H1 (cell line): ENCODE data around the gene PPP1CB. TPM values are rescaled to one million over a fixed set of nuclear protein-coding genes. Genes with fewer than 3 reads are reported as not detected.

Experiments used
- CTCF ChIA-PET: fragments of 300-600 bp; sonication (Branson Sonifier 250); formaldehyde crosslinking; loops from one replicate; lab custom pipeline; 2021; ENCODE audit not compliant: partially characterized antibody; lab: Charles Lee
- POLR2A ChIA-PET: fragments of 300-600 bp; sonication (Branson Sonifier 250); formaldehyde crosslinking; loops from one replicate; lab custom pipeline; 2021; ENCODE audit warnings: inconsistent platforms; ENCODE audit not compliant: partially characterized antibody; lab: Charles Lee
- DNase-seq, 2 experiments: peaks; one replicate each; pipeline versions ENCODE4 v3.0.0 to v3.0.0-alpha.2; 2010 to 2022; ENCODE audit warnings: low spot score in 2 of 2, low read depth in 1 of 2, mixed read lengths in 1 of 2
- FAIRE-seq: peaks from 2 replicates; lab custom pipeline; 2011; peaks lifted over from hg19 to GRCh38; lab: Jason Lieb, UNC
- H2AFZ ChIP-seq: 2 replicates; pipeline ENCODE4 v1.8.1; 2012; ENCODE audit warnings: low read length, inconsistent platforms
- H2AK5ac ChIP-seq: 2 replicates; pipeline ENCODE4 v1.6.1; 2013; ENCODE audit warnings: low read depth, low read length
- H2BK120ac ChIP-seq: replicated peaks from 2 replicates; pipeline ENCODE3; 2013; ENCODE audit warnings: low read depth, low read length, inconsistent platforms
- H2BK12ac ChIP-seq: 2 replicates; pipeline ENCODE4 v1.6.1; 2013; ENCODE audit warnings: low read depth, low read length
- H2BK15ac ChIP-seq: 2 replicates; pipeline ENCODE4 v1.6.1; 2013; ENCODE audit warnings: low read length
- H2BK20ac ChIP-seq: 2 replicates; pipeline ENCODE4 v1.6.1; 2013; ENCODE audit warnings: low read length
- H2BK5ac ChIP-seq: 2 replicates; pipeline ENCODE4 v1.6.1; 2013; ENCODE audit warnings: low read depth, low read length
- H3K14ac ChIP-seq: 2 replicates; pipeline ENCODE4 v1.6.1; 2013; ENCODE audit warnings: inconsistent platforms; ENCODE audit not compliant: insufficient read length
- H3K18ac ChIP-seq: 2 replicates; pipeline ENCODE4 v1.6.1; 2013; ENCODE audit warnings: low read length; ENCODE audit errors: extremely low read depth
- H3K23ac ChIP-seq: 2 replicates; pipeline ENCODE4 v1.6.1; 2013; ENCODE audit warnings: inconsistent platforms; ENCODE audit not compliant: insufficient read length
- H3K23me2 ChIP-seq: 2 replicates; pipeline ENCODE4 v1.6.1; 2013; ENCODE audit warnings: low read depth, low read length
- H3K27ac ChIP-seq: 2 replicates; pipeline ENCODE4 v1.6.1; 2011; ENCODE audit warnings: low read depth, low read length, inconsistent platforms
- H3K27me3 ChIP-seq, 4 experiments: replicated peaks in 1 of 4; 1 replicate in 1 of 4; 2 replicates in 3 of 4; pipeline versions ENCODE4 v1.6.1 to v1.8.1; 2011 to 2013; ENCODE audit warnings: low read length in 3 of 4, mild to moderate bottlenecking in 3 of 4, inconsistent platforms in 2 of 4, mixed read lengths in 2 of 4, moderate library complexity in 1 of 4; ENCODE audit not compliant: control insufficient read depth in 3 of 4, insufficient read depth in 3 of 4; ENCODE audit errors: extremely low read depth in 1 of 4
- H3K36me3 ChIP-seq, 4 experiments: 2 replicates each; pipeline versions ENCODE4 v1.6.1 to v1.8.1; 2011 to 2013; ENCODE audit warnings: mild to moderate bottlenecking in 4 of 4, low read length in 3 of 4, moderate library complexity in 2 of 4, control low read depth in 1 of 4, inconsistent platforms in 1 of 4; ENCODE audit not compliant: insufficient read depth in 4 of 4, control insufficient read depth in 2 of 4
- H3K4ac ChIP-seq: replicated peaks from 2 replicates; pipeline ENCODE3; 2013; ENCODE audit warnings: low read length, low read depth, mixed read lengths, inconsistent platforms; ENCODE audit not compliant: insufficient read length
- H3K4me1 ChIP-seq, 4 experiments: replicated peaks in 1 of 4; 1 replicate in 1 of 4; 2 replicates in 3 of 4; pipeline versions ENCODE4 v1.6.1 to v1.8.1; 2011 to 2013; ENCODE audit warnings: low read length in 3 of 4, inconsistent platforms in 2 of 4, mixed read lengths in 1 of 4; ENCODE audit not compliant: insufficient read depth in 4 of 4, control insufficient read depth in 3 of 4
- H3K4me2 ChIP-seq, 2 experiments: 2 replicates each; pipeline versions ENCODE4 v1.6.1 to v1.8.1; 2011 to 2013; ENCODE audit warnings: low read depth in 2 of 2, low read length in 2 of 2, control low read depth in 1 of 2, inconsistent platforms in 1 of 2, mild to moderate bottlenecking in 1 of 2; ENCODE audit not compliant: insufficient read depth in 1 of 2
- H3K4me3 ChIP-seq, 4 experiments: fragments of 200-600, 300-600 bp in 1 of 4; sonication (generic), shearing (Covaris generic), sonication (Bioruptor Twin) in 1 of 4; 2 replicates each; pipeline versions ENCODE4 v1.5.1 to v1.8.1; 2011 to 2016; ENCODE audit warnings: low read length in 4 of 4, low read depth in 3 of 4, control low read depth in 2 of 4, inconsistent platforms in 2 of 4, mild to moderate bottlenecking in 2 of 4, mixed read lengths in 1 of 4, moderate library complexity in 1 of 4; ENCODE audit not compliant: insufficient read depth in 2 of 4; ENCODE audit errors: extremely low read depth in 1 of 4
- H3K56ac ChIP-seq: replicated peaks from 2 replicates; pipeline ENCODE3; 2013; ENCODE audit warnings: low read depth, mild to moderate bottlenecking, mixed read lengths, low read length, inconsistent platforms; ENCODE audit not compliant: insufficient read length
- H3K79me1 ChIP-seq: 2 replicates; pipeline ENCODE4 v1.6.1; 2013; ENCODE audit warnings: low read depth, low read length, control low read depth
- H3K79me2 ChIP-seq, 2 experiments: 2 replicates each; pipeline versions ENCODE4 v1.6.1 to v1.8.1; 2012 to 2013; ENCODE audit warnings: low read length in 2 of 2, mild to moderate bottlenecking in 2 of 2, inconsistent platforms in 1 of 2; ENCODE audit not compliant: insufficient read depth in 2 of 2, control insufficient read depth in 1 of 2
- H3K9ac ChIP-seq, 4 experiments: replicated peaks in 1 of 4; 1 replicate in 1 of 4; 2 replicates in 3 of 4; pipeline versions ENCODE4 v1.6.1 to v1.8.1; 2011 to 2013; ENCODE audit warnings: low read depth in 3 of 4, low read length in 3 of 4, control low read depth in 2 of 4, mild to moderate bottlenecking in 2 of 4, moderate library complexity in 2 of 4, inconsistent platforms in 1 of 4; ENCODE audit errors: extremely low read depth in 1 of 4
- H3K9me3 ChIP-seq, 2 experiments: 2 replicates each; pipeline versions ENCODE4 v1.6.1 to v1.8.1; 2012 to 2013; ENCODE audit warnings: mild to moderate bottlenecking in 2 of 2, moderate library complexity in 2 of 2, control low read depth in 1 of 2, inconsistent platforms in 1 of 2, low read depth in 1 of 2, low read length in 1 of 2, mixed read lengths in 1 of 2; ENCODE audit not compliant: insufficient read depth in 2 of 2
- H4K20me1 ChIP-seq, 2 experiments: replicated peaks in 1 of 2; 2 replicates each; pipeline versions ENCODE3 to v1.8.1; 2011 to 2013; ENCODE audit warnings: inconsistent platforms in 2 of 2, low read length in 2 of 2, mild to moderate bottlenecking in 1 of 2; ENCODE audit not compliant: insufficient read depth in 2 of 2, control insufficient read depth in 1 of 2
- H4K5ac ChIP-seq: 2 replicates; pipeline ENCODE4 v1.6.1; 2013; ENCODE audit warnings: low read length, low read depth, mixed read lengths, inconsistent platforms; ENCODE audit not compliant: insufficient read length
- H4K8ac ChIP-seq: 2 replicates; pipeline ENCODE4 v1.8.0; 2013; ENCODE audit warnings: mild to moderate bottlenecking, moderate library complexity, low read length, inconsistent platforms; ENCODE audit not compliant: insufficient read depth; ENCODE audit errors: extremely low read depth
- H4K91ac ChIP-seq: replicated peaks from 2 replicates; pipeline ENCODE3; 2013; ENCODE audit warnings: low read length, mixed read lengths, inconsistent platforms; ENCODE audit not compliant: insufficient read length
- BRCA1 ChIP-seq: IDR thresholded peaks from 2 replicates; pipeline ENCODE4 v1.6.1; 2012; ENCODE audit warnings: low read depth, low read length, improper control_type of control experiment
- JUND ChIP-seq: IDR thresholded peaks from 2 replicates; pipeline ENCODE4 v1.6.1; 2011; ENCODE audit warnings: mild to moderate bottlenecking, improper control_type of control experiment, low read length
- KDM4A ChIP-seq: IDR thresholded peaks from one replicate; pipeline ENCODE4 v1.7.1; 2012; ENCODE audit warnings: low read depth, mild to moderate bottlenecking, moderate library complexity, low read length, inconsistent platforms; ENCODE audit not compliant: severe bottlenecking
- NANOG ChIP-seq: IDR thresholded peaks from 2 replicates; pipeline ENCODE4 v1.6.1; 2011; ENCODE audit warnings: low read length, low read depth, mild to moderate bottlenecking, inconsistent platforms; ENCODE audit not compliant: insufficient read depth, poor library complexity, severe bottlenecking
- PHF8 ChIP-seq: fragments of 200-600 bp; sonication (generic); conservative IDR thresholded peaks from 2 replicates; pipeline ENCODE4 v1.7.1; 2012; ENCODE audit warnings: low read depth, mild to moderate bottlenecking, inconsistent platforms, low read length, moderate library complexity
- POLR2AphosphoS5 ChIP-seq: IDR thresholded peaks from 2 replicates; pipeline ENCODE4 v1.6.1; 2011; ENCODE audit warnings: low read depth, low read length
- RNF2 ChIP-seq: fragments of 200-900, 300-1000 bp; sonication (generic); IDR thresholded peaks from 2 replicates; pipeline ENCODE4 v1.7.1; 2016; ENCODE audit warnings: borderline replicate concordance, low read depth, mild to moderate bottlenecking, antibody characterized with exemption, low read length; ENCODE audit not compliant: poor library complexity, severe bottlenecking; ENCODE audit errors: missing control alignments
- SP1 ChIP-seq: IDR thresholded peaks from 2 replicates; pipeline ENCODE4 v1.6.1; 2011; ENCODE audit warnings: low read depth, low read length
- SUZ12 ChIP-seq: fragments of 200-600 bp; sonication (generic); IDR thresholded peaks from 2 replicates; pipeline ENCODE4 v1.6.1; 2012; ENCODE audit warnings: mild to moderate bottlenecking, inconsistent platforms, low read length, moderate library complexity, mixed read lengths
- WGBS, 2 experiments: shearing (Covaris generic) in 1 of 2; methylation state at CpG; one replicate each; pipeline versions ENCODE4 v1.1.6 to v1.1.7; 2013 to 2015; ENCODE audit warnings: low lambda C conversion rate in 2 of 2, mixed read lengths in 2 of 2, inconsistent platforms in 1 of 2, low coverage in 1 of 2, missing lambda C conversion rate in 1 of 2; ENCODE audit not compliant: insufficient replicate concordance in 2 of 2, insufficient coverage in 1 of 2, insufficient read length in 1 of 2; ENCODE audit errors: extremely low coverage in 1 of 2, missing lambda C conversion rate in 1 of 2; 5-methylcytosine and 5-hydroxymethylcytosine counted together
- polyA plus RNA-seq, 7 experiments: library from polyadenylated mRNA; depleted of rRNA in 3 of 7; stranded (reverse) in 5 of 7; unstranded in 2 of 7; fragments of >200 nt in 5 of 7; fragments of 200-250 nt in 2 of 7; gene quantifications; 1 replicate in 5 of 7; 2 replicates in 1 of 7; 4 replicates in 1 of 7; pipeline versions ENCODE4 v1.2.1 to v1.2.3, GENCODE V29; 2011 to 2013; ENCODE audit warnings: missing spikeins in 2 of 7, mixed read lengths in 2 of 7
- total RNA-seq: library from RNA; stranded (reverse); fragmentation: NEBNext Ultra II Directional; extraction: Animal tissue kit (Norgen Biotek cat#: 25700); gene quantifications from 2 replicates; pipeline ENCODE4 v1.2.1, GENCODE V29; 2021
- TF ChIP-seq, protein P1 (sequence below): IDR thresholded peaks from 2 replicates; pipeline ENCODE4 v1.6.1; 2012; ENCODE audit warnings: inconsistent platforms

The PPP1CB gene
- total and polyA plus RNA-seq, 2 of the 8 experiments (the other 6 are each of a cell fraction or from before 2014, with no cell fraction given), result 30.7 to 158 TPM

- H2BK5ac ChIP-seq, result no peak overlapping the region
- peaks cover 11 to 14% of the 10 kb centered on the region in 2 experiments for H4K20me1 ChIP-seq
- H2AK5ac ChIP-seq, result no peak overlapping the region
- H3K4me1 ChIP-seq, result peaks cover 0 to 2% (median 0%) of the 10 kb centered on the region in 4 experiments; a peak in 1 of 7 replicates
- no peak overlapping the region for H4K91ac ChIP-seq
- H3K18ac ChIP-seq, result no peak overlapping the region
- H3K36me3 ChIP-seq, result peaks cover 0 to 10% (median 1%) of the 10 kb centered on the region in 4 experiments; a peak in 4 of 8 replicates
- H3K79me1 ChIP-seq, result peaks cover 2% of the 10 kb centered on the region; the same call in 1 of the 2 replicates
- no peak overlapping the region for H3K9ac ChIP-seq
- CTCF ChIA-PET, result interaction anchor here (1.6 kb wide), 1 partner anchor 167 kb away, joined by 10 read pairs; no protein-coding TSS in a partner anchor
- POLR2A ChIA-PET, result interaction anchor here (0.9 to 3.1 kb wide), 3 partner anchors 8 to 13 kb away, joined by 3 to 15 read pairs (median 3); partner anchors contain the start of gene PPP1CB
- H2BK15ac ChIP-seq, result no peak overlapping the region
- no peak overlapping the region for H3K4me2 ChIP-seq
- FAIRE-seq, result no peak
- no peak overlapping the region for H4K8ac ChIP-seq
- H3K27ac ChIP-seq, result no peak overlapping the region
- H3K9me3 ChIP-seq, result no peaks in the 10 kb centered on the region
- no peak overlapping the region for H2AFZ ChIP-seq
- H3K56ac ChIP-seq, result no peak overlapping the region
- no peak overlapping the region for H3K14ac ChIP-seq
- DNase-seq, result no peak
- H3K4ac ChIP-seq, result no peak overlapping the region
- H3K23me2 ChIP-seq, result no peaks in the 10 kb centered on the region
- H2BK120ac ChIP-seq, result no peak overlapping the region
- no peak overlapping the region for H3K4me3 ChIP-seq
- no peaks in the 10 kb centered on the region for H3K27me3 ChIP-seq
- H2BK20ac ChIP-seq, result no peak overlapping the region
- no peak overlapping the region for H3K23ac ChIP-seq
- H4K5ac ChIP-seq, result no peak overlapping the region
- WGBS, 2 experiments, result 90% methylated on average over 3 of the region's 3 CpGs; no CpG with 5 or more reads in 1 of the 2 experiments
- TF ChIP-seq, protein P1, sequence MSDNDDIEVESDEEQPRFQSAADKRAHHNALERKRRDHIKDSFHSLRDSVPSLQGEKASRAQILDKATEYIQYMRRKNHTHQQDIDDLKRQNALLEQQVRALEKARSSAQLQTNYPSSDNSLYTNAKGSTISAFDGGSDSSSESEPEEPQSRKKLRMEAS, result no peak
- no peak for TF ChIP-seq NANOG
- TF ChIP-seq RNF2, result no peak
- no peak for TF ChIP-seq PHF8
- TF ChIP-seq SUZ12, result no peak
- TF ChIP-seq BRCA1, result no peak
- TF ChIP-seq SP1, result no peak
- no peak for TF ChIP-seq POLR2AphosphoS5
- TF ChIP-seq JUND, result no peak
- TF ChIP-seq KDM4A, result no peak
- H2BK12ac ChIP-seq, result no peak overlapping the region
- H3K79me2 ChIP-seq, result peaks cover 53 to 100% of the 10 kb centered on the region in 2 experiments
These were observed 9.8 kb downstream of the PPP1CB start for GRCh38 chr2:28761420-28761819.
